GM12891 (cell line): ENCODE results near the gene NMB.

Source experiments
- DNase-seq: peaks from one replicate; pipeline ENCODE4 v3.0.0; 2011; ENCODE audit warnings: low spot score; ENCODE audit not compliant: insufficient read length
- FAIRE-seq: peaks from 2 replicates; lab custom pipeline; 2011; peaks lifted over from hg19 to GRCh38; lab: Jason Lieb, UNC
- PAX5 ChIP-seq: IDR thresholded peaks from 2 replicates; pipeline ENCODE4 v1.6.1; 2011; ENCODE audit warnings: low read length, moderate library complexity, mild to moderate bottlenecking; ENCODE audit not compliant: insufficient read depth, severe bottlenecking
- POLR2A ChIP-seq: IDR thresholded peaks from 2 replicates; pipeline ENCODE4 v1.6.1; 2011; ENCODE audit warnings: low read depth, low read length, control low read depth
- POLR2AphosphoS5 ChIP-seq: IDR thresholded peaks from 2 replicates; pipeline ENCODE4 v1.6.1; 2011; ENCODE audit warnings: low read depth, low read length, control low read depth
- POU2F2 ChIP-seq: IDR thresholded peaks from 2 replicates; pipeline ENCODE4 v1.6.1; 2011; ENCODE audit warnings: low read depth, mild to moderate bottlenecking, control low read depth, low read length, moderate library complexity
- SPI1 ChIP-seq: IDR thresholded peaks from 2 replicates; pipeline ENCODE4 v1.6.1; 2011; ENCODE audit warnings: low read depth, low read length, control low read depth
- TAF1 ChIP-seq: IDR thresholded peaks from 2 replicates; pipeline ENCODE4 v1.6.1; 2011; ENCODE audit warnings: low read depth, low read length, control low read depth

The NMB gene

DNA sequence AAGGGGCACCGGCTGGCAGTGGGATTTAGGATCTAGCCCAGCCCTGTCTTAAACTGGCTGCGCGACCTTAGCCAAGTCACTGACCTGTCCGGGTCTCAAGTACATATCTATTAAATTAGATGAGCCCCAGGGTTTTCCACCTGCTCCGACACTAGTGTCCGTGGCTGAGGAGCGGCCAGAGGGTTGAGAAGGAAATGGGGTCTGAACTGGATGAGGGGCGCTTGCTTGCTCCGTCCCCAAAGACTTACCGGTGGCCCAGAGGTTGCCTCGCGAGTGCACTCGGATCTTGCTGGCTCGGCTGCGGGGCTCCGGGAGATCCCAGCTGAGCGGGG lies 285 bp downstream of the NMB start:
- DNase-seq (no peak), FAIRE-seq (no peak)
- no peak for TF ChIP-seq TAF1
- TF ChIP-seq PAX5 = no peak
- no peak for TF ChIP-seq POU2F2
- no peak for TF ChIP-seq SPI1
- TF ChIP-seq POLR2A = no peak

DNA sequence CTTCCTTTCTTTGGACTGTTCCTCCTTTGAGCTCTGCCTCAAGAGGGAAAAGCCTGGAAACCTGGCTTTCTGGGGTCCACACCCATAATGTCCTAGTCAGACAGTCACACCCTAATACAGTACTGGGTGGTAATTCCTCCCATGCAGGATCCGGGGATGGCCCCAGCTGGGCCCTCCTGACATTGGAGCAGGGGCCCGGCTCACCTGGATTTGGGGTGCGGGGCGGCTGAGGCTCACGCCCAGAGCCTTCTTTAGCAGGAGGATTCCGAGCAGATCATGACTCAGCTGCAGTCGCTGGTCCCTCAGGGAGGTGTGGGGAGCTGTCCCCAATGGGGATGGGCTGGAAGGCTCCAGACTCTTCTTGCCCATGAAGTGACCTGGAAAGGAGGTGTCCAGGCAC lies 1.0 kb downstream of the NMB start:
- no peak for TF ChIP-seq POU2F2
- TF ChIP-seq POLR2AphosphoS5 = no peak
- TF ChIP-seq SPI1 = no peak
- no peak for TF ChIP-seq PAX5
- TF ChIP-seq TAF1 = no peak
- TF ChIP-seq POLR2A = no peak
- FAIRE-seq (no peak), DNase-seq (no peak)

DNA sequence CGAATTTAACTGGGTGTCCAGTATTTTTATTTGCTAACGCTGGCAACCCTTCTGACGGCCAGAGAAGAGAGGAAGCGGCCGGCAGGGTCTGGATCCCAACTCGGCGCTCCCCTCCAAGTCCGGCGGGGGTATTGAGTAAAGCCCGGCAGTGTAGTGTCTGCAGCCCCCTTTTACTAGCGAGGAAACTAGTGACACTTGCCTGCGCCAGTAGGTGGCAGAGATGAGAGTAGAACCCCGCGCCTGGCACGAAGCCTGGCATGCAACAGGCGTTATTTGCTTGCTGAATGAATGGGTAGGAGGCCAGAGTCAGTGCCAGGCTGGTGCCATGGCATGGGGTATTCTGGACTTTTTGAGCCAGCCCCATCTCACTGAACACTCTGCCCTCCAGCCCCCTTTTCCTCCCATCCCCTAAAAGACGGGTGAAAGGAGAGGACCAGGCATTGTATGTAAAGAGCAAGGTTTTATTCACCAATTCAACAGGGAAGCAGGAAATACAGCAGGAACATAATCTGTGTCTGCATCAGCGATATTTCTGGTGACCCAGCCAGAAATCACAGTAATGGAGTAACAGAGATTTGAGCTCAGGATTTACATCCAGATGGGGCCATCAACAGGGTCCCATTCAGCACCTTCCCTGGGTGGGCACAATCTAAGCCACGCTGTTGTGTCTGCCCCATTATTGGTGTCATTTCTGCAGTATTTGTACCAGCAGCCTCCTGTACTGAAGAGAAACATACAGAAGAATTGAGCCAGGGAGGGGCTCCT lies 3.1 kb downstream of the NMB start:
- FAIRE-seq = peak; percentile 63
- TF ChIP-seq PAX5 (no peak), POLR2AphosphoS5 (no peak)
- peak; percentile 47 for DNase-seq

DNA sequence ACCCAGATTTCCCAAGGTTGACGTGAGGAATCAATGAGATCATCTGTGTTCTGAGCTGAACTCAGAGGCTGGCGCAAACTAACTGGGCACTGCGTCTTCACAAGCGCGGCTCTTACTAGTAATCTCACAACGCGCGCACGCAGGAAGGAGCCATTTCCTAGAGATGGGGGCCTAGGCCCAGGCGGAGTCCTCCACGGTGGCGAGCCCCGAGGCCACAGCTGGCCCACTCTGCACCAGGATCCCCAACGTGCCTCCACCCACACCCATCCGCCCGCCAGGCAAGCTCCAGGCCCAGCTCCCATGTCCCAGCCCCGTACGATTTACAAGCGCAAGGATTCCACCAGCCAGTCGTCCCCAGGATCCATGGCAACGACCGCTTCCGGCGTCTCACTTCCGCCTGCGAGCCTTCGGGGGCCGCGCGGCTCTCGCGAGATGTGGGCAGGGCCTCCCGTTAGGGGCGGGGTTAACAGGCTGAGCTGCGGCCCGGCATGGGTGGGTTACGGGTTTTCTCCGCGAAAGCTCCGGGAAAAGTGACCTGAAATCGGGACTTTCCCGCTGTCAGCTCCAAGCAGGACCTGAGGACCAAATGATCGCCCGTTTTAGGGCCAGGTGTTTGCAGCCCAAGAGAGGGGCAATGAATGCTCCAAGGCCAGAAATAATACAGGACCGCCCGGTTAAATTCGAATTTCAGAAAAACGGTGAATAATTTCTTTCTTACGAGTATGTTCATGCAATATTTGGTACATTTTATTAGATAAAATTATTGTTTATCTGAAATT lies 3.9 kb downstream of the NMB start, which contains the start of gene WDR73:
Gene WDR73 (minus strand): TSS at position 374 of the 779 bp plus-strand sequence. CDS start 9 bp downstream, at position 365.
- FAIRE-seq (peak; percentile 94), DNase-seq (peak; percentile 85)
- TF ChIP-seq PAX5 = peak; percentile 46
- peak; percentile 72 for TF ChIP-seq POLR2A
- peak; percentile 73 for TF ChIP-seq TAF1
- TF ChIP-seq POU2F2 = peak; percentile 26
- TF ChIP-seq POLR2AphosphoS5 = peak; percentile 74
- peak; percentile 67 for TF ChIP-seq SPI1

DNA sequence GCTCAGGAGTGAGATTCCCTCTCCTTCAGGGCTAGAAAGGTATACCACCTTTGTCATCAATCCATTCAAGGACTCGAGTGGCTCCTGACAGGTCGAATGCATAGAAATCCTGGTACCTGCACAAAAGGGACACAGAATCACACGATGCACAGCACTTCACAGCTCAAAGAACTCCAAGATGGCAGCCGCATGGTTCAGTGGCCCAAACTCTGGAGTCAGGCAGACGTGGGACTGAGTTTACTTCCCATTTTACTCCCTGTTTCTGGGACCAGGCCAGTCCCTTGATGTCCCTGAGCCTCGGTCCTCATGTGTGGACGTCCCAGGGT lies 4.5 kb downstream of the NMB start:
- no peak for TF ChIP-seq POLR2A
- no peak for TF ChIP-seq SPI1
- no peak for TF ChIP-seq POU2F2
- TF ChIP-seq TAF1 = no peak
- TF ChIP-seq PAX5 = no peak
- no peak for TF ChIP-seq POLR2AphosphoS5
- FAIRE-seq = no peak
- DNase-seq = no peak

DNA sequence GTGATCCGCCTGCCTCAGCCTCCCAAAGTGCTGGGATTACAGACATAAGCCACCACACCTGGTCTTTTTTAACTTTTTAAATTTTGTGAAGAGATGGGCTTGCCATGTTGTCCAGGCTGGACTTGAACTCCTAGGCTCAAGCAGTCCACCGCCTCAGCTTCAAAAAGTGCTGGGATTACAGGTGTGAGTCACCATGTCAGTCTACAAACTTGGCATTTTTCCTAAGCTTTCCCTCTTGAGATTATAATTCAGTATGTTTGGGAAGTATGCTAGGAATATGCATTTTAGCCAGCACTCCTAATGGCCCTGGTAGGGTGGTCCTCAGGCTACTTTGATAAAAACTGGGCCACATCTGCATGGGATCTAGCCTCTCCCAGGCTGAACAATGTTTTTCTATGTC lies 8.3 kb downstream of the NMB start:
- no peak for TF ChIP-seq TAF1
- TF ChIP-seq POLR2AphosphoS5 = no peak
- no peak for DNase-seq
- no peak for FAIRE-seq

DNA sequence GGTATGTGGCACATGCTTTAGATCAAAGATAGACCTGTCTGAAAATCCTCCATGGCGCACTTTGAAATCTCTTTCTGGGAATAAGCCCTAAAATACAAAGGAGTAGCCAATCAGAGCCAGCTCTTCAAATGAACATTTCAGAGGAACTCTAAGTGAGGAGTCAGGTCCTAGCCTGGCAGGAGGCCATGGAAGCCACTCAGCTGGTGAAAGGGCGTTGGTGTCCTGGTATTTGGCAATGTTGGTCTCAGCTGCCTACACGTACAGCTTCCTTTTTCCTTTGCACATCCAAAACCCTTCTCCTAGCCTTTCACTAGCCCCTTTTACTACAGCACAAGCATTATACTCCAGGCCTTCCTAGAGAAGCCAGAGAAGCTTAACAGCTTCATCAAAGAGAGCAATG lies 9.5 kb downstream of the NMB start:
- no peak for FAIRE-seq

DNA sequence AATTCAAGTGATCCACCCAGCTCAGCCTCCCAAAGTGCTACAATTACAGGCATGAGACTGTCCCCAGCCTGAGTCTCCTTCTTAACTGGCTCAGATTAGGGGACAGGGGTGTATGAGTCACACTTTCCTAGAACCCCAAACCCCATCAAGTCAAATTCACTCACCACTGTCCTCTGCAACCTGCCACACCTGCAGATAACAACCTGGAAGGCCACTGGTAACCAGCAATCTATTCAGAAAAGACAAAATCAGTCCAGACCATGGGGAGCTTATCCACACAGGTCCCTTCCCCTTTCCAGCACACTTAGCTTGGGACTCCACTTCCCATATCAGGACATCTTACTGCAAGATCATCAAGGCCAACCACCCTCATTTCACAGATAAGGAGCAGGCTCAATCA lies 10.3 kb downstream of the NMB start:
- TF ChIP-seq SPI1 = no peak
- no peak for TF ChIP-seq POLR2AphosphoS5
- no peak for TF ChIP-seq PAX5
- TF ChIP-seq POU2F2 = no peak
- TF ChIP-seq TAF1 = no peak
- TF ChIP-seq POLR2A = no peak
- no peak for DNase-seq
- FAIRE-seq = no peak

More for the DNA sequence above, 9.5 kb downstream of the NMB start:
- TF ChIP-seq TAF1 (no peak), POU2F2 (no peak), SPI1 (no peak), POLR2AphosphoS5 (no peak), PAX5 (no peak), POLR2A (no peak)
- DNase-seq = no peak

DNA sequence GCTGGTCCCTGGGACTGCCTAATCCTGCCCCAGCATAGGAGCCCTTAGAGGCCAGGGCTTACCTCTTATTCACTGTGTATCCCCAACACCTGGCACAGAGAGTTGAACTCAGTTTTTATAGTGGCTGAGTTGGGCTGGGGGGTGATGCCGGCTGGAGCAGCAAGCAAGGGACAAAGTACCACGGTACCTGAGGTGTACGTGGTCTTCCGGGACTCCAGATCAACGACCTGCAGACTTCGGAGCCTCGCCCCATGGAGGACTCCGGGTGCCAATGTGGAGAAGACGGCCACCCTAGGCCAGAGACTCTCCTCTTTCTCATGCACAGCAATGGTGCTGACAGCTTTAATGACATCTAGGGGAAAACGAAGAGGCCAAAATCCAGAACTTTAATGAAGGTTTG lies 12.0 kb downstream of the NMB start:
- FAIRE-seq = no peak
- DNase-seq = no peak
- no peak for TF ChIP-seq POLR2A
- no peak for TF ChIP-seq POLR2AphosphoS5
- no peak for TF ChIP-seq PAX5
- no peak for TF ChIP-seq POU2F2
- no peak for TF ChIP-seq SPI1
- no peak for TF ChIP-seq TAF1

DNA sequence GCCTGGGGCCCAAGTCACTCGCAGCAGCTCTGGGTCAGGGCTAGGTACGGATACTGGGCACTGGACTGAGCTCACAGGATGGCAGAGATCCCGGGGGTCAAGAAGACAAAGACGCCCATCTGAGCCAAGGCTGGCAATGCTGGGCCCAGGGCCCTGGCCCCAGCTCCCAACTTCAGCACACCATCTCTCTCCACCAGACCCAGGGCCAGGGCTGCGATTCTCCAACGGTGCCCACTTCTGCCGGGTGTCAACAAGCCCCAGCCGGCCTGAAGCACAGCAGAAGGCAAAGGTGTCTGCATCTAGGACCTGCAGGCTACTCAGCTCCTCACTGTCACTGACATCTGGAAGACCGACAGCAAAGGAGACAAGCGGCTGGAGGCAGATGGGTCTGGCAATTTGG lies 12.5 kb downstream of the NMB start:
- DNase-seq (no peak), FAIRE-seq (no peak)
- TF ChIP-seq SPI1 (no peak), POLR2AphosphoS5 (no peak), TAF1 (no peak)
